Skeletal muscle satellite cell (primary cell): ENCODE results near the gene TMED8. TPM values are rescaled to one million over a fixed set of nuclear protein-coding genes. Genes with fewer than 3 reads are reported as not detected.
A peak's percentile ranks its signal among the peaks of the same experiment; 100 is the strongest.
"Not testable (repeated sequence)": the region's sequence is repeated elsewhere in the genome, so short reads cannot be mapped to it uniquely, and the experiment has no call there.

Experiments
- H3K27me3 ChIP-seq: 2 replicates; pipeline ENCODE4 v1.7.0; 2013; ENCODE audit warnings: low read length; ENCODE audit not compliant: control insufficient read depth, insufficient read depth
- H3K36me3 ChIP-seq: 2 replicates; pipeline ENCODE4 v1.7.0; 2013; ENCODE audit warnings: mild to moderate bottlenecking, control low read depth, low read length; ENCODE audit not compliant: insufficient read depth
- H3K4me1 ChIP-seq: 2 replicates; pipeline ENCODE4 v1.7.0; 2013; ENCODE audit warnings: low read length; ENCODE audit not compliant: control insufficient read depth, insufficient read depth
- H3K4me2 ChIP-seq: 2 replicates; pipeline ENCODE4 v1.7.0; 2013; ENCODE audit warnings: mild to moderate bottlenecking, low read length
- H3K4me3 ChIP-seq: 2 replicates; pipeline ENCODE4 v1.7.0; 2013; ENCODE audit warnings: low read length
- H3K9ac ChIP-seq: 2 replicates; pipeline ENCODE4 v1.7.0; 2013; ENCODE audit warnings: mild to moderate bottlenecking, low read depth, low read length, moderate library complexity
- H3K9me3 ChIP-seq: replicated peaks from 2 replicates; pipeline ENCODE4 v1.7.0; 2013; ENCODE audit warnings: mild to moderate bottlenecking, control low read depth, low read length
- total RNA-seq: library from RNA; depleted of rRNA; stranded (reverse); fragments of >200 nt; gene quantifications from 2 replicates; pipeline ENCODE4 v1.2.3, GENCODE V29; 2012; rRNA removed

The TMED8 gene, protein sequence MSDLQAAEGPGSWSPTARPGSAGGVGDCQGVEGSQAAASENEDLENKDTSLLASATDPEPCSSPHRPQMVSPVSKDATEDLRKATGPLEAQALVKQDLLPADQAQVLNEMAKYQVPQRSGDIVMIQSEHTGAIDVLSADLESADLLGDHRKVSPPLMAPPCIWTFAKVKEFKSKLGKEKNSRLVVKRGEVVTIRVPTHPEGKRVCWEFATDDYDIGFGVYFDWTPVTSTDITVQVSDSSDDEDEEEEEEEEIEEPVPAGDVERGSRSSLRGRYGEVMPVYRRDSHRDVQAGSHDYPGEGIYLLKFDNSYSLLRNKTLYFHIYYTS
- 11.9 and 13.3 TPM in 2 replicates for total RNA-seq

DNA sequence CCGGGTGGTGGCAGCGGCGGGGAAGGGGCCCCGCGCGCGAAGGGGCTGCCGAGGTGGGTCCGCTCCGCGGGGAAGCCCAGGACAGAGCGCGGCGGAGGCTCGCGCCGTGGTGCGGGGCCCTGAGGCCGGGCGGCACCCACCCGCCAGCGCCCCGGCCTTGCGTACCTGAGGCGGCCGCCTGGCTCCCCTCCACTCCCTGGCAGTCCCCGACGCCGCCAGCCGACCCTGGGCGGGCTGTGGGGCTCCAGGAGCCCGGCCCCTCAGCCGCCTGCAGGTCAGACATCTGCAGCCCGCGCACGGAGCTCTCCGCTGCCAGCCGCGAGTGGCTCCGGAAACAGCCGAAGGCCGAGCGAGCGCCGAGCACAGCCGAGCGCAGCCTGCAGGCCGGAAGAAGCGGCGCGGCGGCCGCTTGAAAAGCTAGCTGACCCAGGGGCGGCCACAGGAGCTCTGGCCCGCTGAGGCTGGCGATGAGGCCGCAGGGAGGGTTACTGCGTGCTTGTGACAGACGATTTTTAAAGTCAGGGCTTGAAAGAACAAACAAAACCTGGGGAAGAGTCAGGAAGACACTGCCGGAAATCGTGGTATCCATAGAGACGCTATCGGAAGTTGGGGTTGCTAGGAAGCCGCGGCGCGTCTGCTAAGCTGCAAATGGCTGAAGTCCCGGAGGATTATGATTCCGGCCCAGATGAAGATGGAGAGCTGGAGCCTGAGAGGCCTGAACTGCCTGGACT is at the start of gene TMED8, which contains the start of gene SAMD15:
Gene TMED8, minus strand, starts transcription at position 324 of the 731 bp plus-strand sequence. Its CDS starts 41 bp downstream, at position 283.
Gene SAMD15, plus strand, starts transcription at position 609 of the 731 bp plus-strand sequence. Its CDS starts 40 bp downstream, at position 649.
- Histone ChIP-seq H3K9me3 (no peaks in the 10 kb centered on the region), H3K9ac (peak within 1 kb of the TSS; percentile 95), H3K27me3 (no peaks in the 10 kb centered on the region), H3K4me1 (peaks cover 25% of the 10 kb centered on the region), H3K36me3 (no peaks in the 10 kb centered on the region), H3K4me3 (peak within 1 kb of the TSS; percentile 99), H3K4me2 (peak within 1 kb of the TSS; percentile 98)

DNA sequence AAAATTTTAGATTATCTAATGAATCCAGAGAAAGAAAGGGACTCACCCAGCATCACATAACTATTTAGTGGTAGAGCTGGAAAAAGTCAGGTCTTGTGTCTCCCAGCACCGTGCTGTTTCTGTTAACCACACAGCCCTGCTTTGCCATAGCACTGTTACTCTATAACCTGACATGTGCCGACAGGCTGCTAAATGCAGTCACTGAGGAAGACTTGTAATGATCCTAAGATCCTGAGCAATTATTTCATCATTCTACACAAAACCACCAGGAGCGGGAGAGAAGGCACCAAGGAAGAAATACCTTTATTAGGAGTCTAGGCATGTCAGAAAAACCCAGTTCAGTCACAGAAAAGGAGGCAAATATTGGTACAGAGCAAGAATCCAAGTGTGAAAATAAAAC is 49.5 kb upstream of the TMED8 start:
- H3K27me3 ChIP-seq, result no peaks in the 10 kb centered on the region
- no peak overlapping the region for H3K9ac ChIP-seq
- H3K9me3 ChIP-seq, result no peaks in the 10 kb centered on the region
- no peak overlapping the region for H3K4me3 ChIP-seq
- H3K4me1 ChIP-seq, result peaks cover 5% of the 10 kb centered on the region
- H3K4me2 ChIP-seq, result no peak overlapping the region
- peaks cover 71% of the 10 kb centered on the region for H3K36me3 ChIP-seq

DNA sequence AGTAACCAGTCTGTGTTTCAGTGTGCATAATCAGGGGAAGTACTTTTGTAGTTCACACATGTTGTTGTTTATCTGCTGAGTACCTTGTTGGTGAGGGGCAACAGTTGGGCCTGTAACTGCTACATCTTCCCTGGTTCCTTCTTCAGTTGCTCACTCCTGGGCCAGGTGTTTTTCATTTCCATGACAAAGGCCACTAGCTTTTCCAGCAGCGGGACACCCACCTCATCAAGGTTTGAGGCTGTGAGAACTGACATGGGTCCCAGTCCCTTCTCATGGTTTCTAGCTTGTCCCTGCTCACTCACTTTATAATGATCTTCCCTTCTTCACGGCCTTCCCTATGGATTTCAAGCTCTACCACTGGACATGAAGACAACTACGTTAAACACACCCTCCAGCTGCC is 48.0 kb upstream of the TMED8 start:
- no peak overlapping the region for H3K4me3 ChIP-seq
- H3K4me2 ChIP-seq, result no peak overlapping the region
- H3K27me3 ChIP-seq, result no peaks in the 10 kb centered on the region
- peaks cover 9% of the 10 kb centered on the region for H3K4me1 ChIP-seq
- no peak overlapping the region for H3K9ac ChIP-seq
- H3K36me3 ChIP-seq, result peaks cover 61% of the 10 kb centered on the region
- H3K9me3 ChIP-seq, result no peaks in the 10 kb centered on the region

DNA sequence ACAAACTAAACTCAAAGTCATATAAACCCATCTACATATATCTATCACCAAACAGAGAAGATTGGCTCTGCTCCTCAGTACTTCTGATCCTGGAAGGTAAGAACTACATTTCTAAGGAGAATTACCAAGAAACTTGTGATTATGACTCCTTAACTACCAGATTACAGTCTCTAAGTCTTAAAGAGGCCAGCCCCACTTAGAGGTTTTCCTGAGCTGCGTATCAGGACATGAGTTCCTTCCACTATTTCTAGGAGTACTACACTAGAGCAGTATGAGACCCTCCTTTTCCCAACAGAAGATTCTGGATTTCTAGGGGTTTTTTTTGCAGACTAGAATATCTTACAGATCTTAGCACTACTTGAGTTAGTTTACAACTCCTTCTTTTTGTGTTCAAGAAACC is 46.5 kb upstream of the TMED8 start, which contains the start of gene NOXRED1:
Gene NOXRED1, minus strand, starts transcription at position 101 of the 400 bp plus-strand sequence. CDS start 634 bp downstream, outside the sequence.
- no peak within 1 kb of the TSS for H3K4me2 ChIP-seq
- no peak within 1 kb of the TSS for H3K9ac ChIP-seq
- no peak within 1 kb of the TSS for H3K4me3 ChIP-seq
- H3K4me1 ChIP-seq, result peaks cover 9% of the 10 kb centered on the region
- no peaks in the 10 kb centered on the region for H3K9me3 ChIP-seq
- H3K36me3 ChIP-seq, result peaks cover 47% of the 10 kb centered on the region
- no peaks in the 10 kb centered on the region for H3K27me3 ChIP-seq

DNA sequence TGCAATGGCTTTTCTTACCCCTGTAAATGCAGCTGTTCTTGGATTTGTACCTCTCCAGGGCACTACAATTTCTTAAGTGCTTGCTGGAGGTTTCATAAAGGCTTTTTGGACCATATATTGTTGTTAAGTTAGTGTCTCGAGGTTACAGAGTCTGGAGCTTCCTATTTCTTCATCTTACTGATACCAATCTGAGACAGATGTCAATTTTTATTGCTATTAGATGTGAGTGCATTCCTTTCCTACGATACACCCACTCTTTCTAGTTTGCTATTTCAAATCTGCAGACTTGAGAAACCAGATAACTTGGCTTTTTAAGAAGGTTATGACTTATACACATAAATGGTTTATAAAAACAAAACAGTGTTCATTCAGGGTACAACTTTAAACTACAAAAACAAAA is 44.3 kb upstream of the TMED8 start:
- Histone ChIP-seq H3K36me3 (peaks cover 26% of the 10 kb centered on the region), H3K4me1 (peaks cover 9% of the 10 kb centered on the region), H3K9me3 (no peaks in the 10 kb centered on the region), H3K9ac (no peak overlapping the region), H3K27me3 (no peaks in the 10 kb centered on the region), H3K4me3 (no peak overlapping the region), H3K4me2 (no peak overlapping the region)

DNA sequence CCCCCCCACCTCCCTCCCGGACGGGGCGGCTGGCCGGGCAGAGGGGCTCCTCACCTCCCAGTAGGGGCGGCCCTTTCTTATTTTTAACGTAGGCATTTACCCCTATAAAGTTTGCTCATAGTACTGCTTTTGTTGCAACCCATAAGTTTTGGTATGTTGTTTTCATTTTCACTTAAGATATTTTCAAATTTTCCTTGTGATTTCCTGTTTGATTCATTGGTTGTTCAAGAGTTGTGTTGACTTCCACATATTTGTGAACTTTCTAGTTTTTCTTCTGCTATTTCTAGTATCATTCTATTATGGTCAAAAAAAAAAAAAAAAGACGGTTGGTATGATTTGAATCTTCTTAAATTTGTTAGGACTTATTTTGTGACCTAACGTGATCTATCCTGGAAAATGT is 39.9 kb upstream of the TMED8 start:
- Histone ChIP-seq H3K27me3 (no peaks in the 10 kb centered on the region), H3K36me3 (no peaks in the 10 kb centered on the region), H3K4me1 (peaks cover 8% of the 10 kb centered on the region), H3K4me2 (no peak overlapping the region), H3K9me3 (no peaks in the 10 kb centered on the region), H3K9ac (no peak overlapping the region), H3K4me3 (no peak overlapping the region)

DNA sequence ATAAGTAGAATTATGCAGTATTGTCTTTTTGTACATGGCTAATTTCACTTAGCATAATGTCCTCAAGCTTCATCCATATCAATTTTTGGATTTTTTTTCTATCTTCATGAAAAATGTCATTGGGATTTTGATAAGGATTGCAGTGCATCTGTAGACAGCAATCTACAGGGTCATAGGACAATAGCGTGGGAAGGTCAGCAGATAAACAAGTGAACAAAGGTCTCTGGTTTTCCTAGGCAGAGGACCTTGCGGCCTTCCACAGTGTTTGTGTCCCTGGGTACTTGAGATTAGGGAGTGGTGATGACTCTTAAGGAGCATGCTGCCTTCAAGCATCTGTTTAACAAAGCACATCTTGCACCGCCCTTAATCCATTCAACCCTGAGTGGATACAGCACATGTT is 39.2 kb upstream of the TMED8 start:
- H3K9ac ChIP-seq, H3K27me3 ChIP-seq, H3K4me3 ChIP-seq, H3K4me2 ChIP-seq, H3K36me3 ChIP-seq, H3K4me1 ChIP-seq, H3K9me3 ChIP-seq: not testable (repeated sequence)

DNA sequence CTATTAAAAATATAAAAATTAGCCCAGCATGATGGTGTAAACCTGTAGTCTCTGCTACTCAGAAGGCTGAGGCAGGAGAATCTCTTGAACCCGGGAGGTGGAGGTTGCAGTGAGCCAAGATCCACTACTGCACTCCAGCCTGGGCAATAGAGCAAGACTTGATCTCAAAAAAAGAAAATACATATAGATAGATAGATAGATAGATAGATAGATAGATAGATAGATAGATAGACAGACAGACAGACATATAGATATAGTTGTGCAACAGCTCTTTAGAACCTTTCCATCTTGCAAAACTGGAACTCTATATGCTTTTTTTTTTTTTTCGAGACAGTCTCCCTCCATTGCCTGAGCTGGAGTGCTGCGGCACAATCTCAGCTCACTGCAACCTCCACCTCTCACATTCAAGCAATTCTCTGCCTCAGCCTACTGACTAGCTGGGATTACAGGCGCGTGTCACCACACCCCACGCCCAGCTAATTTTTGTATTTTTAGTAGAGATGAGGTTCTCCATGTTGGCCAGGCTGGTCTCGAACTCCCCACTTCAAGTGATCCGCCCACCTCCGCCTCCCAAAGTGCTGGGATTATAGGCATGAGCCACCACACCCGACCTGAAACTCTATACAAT is 38.6 kb upstream of the TMED8 start:
- not testable (repeated sequence) for H3K4me2 ChIP-seq, H3K9ac ChIP-seq, H3K4me3 ChIP-seq, H3K27me3 ChIP-seq, H3K36me3 ChIP-seq, H3K4me1 ChIP-seq, H3K9me3 ChIP-seq

DNA sequence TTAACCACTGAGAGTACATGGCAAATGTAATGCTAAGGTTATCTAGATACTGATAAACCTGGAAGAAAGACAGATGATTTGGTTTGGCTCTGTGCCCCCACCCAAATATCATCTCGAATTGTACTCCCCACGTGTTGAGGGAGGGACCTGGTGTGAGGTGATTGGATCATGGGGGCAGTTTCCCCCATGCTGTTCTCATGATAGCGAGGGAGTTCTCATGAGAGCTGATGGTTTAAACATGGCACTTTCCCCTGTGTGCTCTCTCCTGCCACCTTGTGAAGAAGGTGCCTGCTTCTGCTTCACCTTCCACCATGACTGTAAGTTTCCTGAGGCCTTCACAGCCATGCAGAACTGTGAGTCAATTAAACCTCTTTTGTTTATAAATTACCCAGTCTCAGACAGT is 32.2 kb upstream of the TMED8 start:
- Histone ChIP-seq H3K36me3 (no peaks in the 10 kb centered on the region), H3K27me3 (no peaks in the 10 kb centered on the region), H3K4me1 (no peaks in the 10 kb centered on the region), H3K4me2 (no peak overlapping the region), H3K4me3 (no peak overlapping the region), H3K9me3 (no peaks in the 10 kb centered on the region), H3K9ac (no peak overlapping the region)

DNA sequence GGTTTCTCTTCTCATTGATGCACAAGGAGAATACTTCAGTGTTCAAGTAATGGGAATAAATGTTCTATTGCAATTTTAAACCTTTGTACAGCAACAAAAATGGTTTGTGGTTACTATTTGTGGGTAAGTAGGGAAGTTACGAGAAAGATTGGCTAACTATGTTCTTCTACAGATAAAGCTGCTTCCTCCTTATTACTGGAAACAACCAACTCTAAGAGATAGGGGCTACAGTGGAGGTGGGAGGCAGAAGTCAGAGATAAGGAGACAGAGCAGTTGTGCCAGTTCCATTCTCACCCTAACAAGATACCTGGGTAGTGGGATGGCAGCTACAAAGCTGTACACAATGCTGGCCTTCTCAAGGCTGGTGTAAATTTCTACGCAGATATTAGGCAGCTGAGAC is 30.3 kb upstream of the TMED8 start:
- H3K4me1 ChIP-seq, result no peaks in the 10 kb centered on the region
- H3K4me2 ChIP-seq, result no peak overlapping the region
- no peaks in the 10 kb centered on the region for H3K27me3 ChIP-seq
- no peaks in the 10 kb centered on the region for H3K36me3 ChIP-seq
- no peaks in the 10 kb centered on the region for H3K9me3 ChIP-seq
- H3K4me3 ChIP-seq, result no peak overlapping the region
- H3K9ac ChIP-seq, result no peak overlapping the region

DNA sequence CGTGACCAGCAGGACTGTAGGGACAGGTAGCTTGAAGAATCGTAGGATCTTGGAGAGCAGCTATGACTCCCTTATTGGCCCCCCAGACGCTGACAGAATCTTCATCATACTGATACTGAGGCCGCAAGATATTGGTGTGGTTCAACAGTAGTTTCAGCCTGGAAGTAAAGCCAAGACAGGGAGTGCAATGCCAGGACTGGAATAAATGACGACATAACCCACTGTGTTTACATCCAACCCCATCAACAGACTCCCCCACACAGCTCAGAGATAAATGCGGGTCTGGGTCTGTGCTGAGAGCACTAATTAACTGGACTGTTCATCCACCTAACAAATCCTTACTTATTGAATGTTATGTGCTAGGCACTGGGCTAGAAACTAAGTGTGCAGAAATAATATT is 29.8 kb upstream of the TMED8 start:
- H3K4me3 ChIP-seq, result no peak overlapping the region
- H3K36me3 ChIP-seq, result no peaks in the 10 kb centered on the region
- H3K4me1 ChIP-seq, result no peaks in the 10 kb centered on the region
- no peaks in the 10 kb centered on the region for H3K27me3 ChIP-seq
- H3K9me3 ChIP-seq, result no peaks in the 10 kb centered on the region
- H3K9ac ChIP-seq, result no peak overlapping the region
- no peak overlapping the region for H3K4me2 ChIP-seq
